Adrenal gland (tissue), 12 donors: ENCODE measurements around the gene N4BP2. TPM values are rescaled to one million over a fixed set of nuclear protein-coding genes. Genes with fewer than 3 reads are reported as not detected.

Source experiments
- DNase-seq, 7 donors: peaks; one replicate each; pipeline ENCODE4 v3.0.0-alpha.2; 2019 to 2020
- H3K27ac ChIP-seq, 5 donors: fragments of 200-600 bp; sonication (generic) in 4 of 5; 1 replicate in 3 of 5; 2 replicates in 2 of 5; pipeline versions ENCODE4 v1.5.1 to v1.8.0; 2016 to 2020; ENCODE audit warnings: mild to moderate bottlenecking in 1 of 5
- H3K27me3 ChIP-seq: fragments of 200-600 bp; 2 replicates; pipeline ENCODE4 v1.8.0; 2021
- H3K36me3 ChIP-seq, 2 donors: fragments of 200-600 bp; replicated peaks in 1 of 2; 1 replicate in 1 of 2; 2 replicates in 1 of 2; pipeline versions ENCODE4 v1.5.1 to v1.8.0; 2018 to 2022
- H3K4me1 ChIP-seq, 2 donors: fragments of 200-600 bp; replicated peaks in 1 of 2; 1 replicate in 1 of 2; 2 replicates in 1 of 2; pipeline versions ENCODE4 v1.5.1 to v1.8.0; 2018 to 2021
- H3K4me3 ChIP-seq, 4 donors: fragments of 200-600 bp; sonication (generic) in 3 of 4; one replicate each; pipeline ENCODE4 v1.5.1; 2016 to 2018
- H3K9me3 ChIP-seq, 3 donors: fragments of 200-600 bp; sonication (generic) in 1 of 3; replicated peaks in 1 of 3; 1 replicate in 2 of 3; 2 replicates in 1 of 3; pipeline versions ENCODE4 v1.5.1 to v1.8.0; 2016 to 2021
- CTCF ChIP-seq, 6 experiments: fragments of 450-650 bp in 4 of 6; fragments of 200-600 bp in 2 of 6; sonication (generic) in 1 of 6; IDR thresholded peaks; 1 replicate in 5 of 6; 2 replicates in 1 of 6; pipeline versions ENCODE4 v1.5.1 to v1.8.0; 2016 to 2021; ENCODE audit warnings: antibody characterized with exemption in 6 of 6, mild to moderate bottlenecking in 2 of 6, moderate library complexity in 1 of 6
- POLR2A ChIP-seq, 2 donors: fragments of 450-650 bp; IDR thresholded peaks; one replicate each; pipeline ENCODE4 v1.6.1; 2017; ENCODE audit warnings: antibody characterized with exemption in 2 of 2, mild to moderate bottlenecking in 2 of 2, moderate library complexity in 1 of 2
- WGBS, 4 donors: extraction: QIAGEN DNeasy Blood & Tissue Kit in 2 of 4; methylation state at CpG; one replicate each; pipeline versions ENCODE4 v1.1.5 to v1.1.7; 2013 to 2017; 5-methylcytosine and 5-hydroxymethylcytosine counted together
- intact Hi-C, 2 donors: fragments of 100-400 bp; cut with DNase I; formaldehyde crosslinking; loops; one replicate each; pipeline versions ENCODE4 v1.14.1 to v1.15.0; 2022 to 2023
- polyA plus RNA-seq, 3 donors: library from polyadenylated mRNA; stranded (reverse); fragments of 200-250 nt in 2 of 3; fragments of 350-450 nt in 1 of 3; fragmentation: Illumina TruSeq in 1 of 3; extraction: RNeasy Lipid Tissue Mini Kit (QIAGEN cat#74804) in 1 of 3; gene quantifications; one replicate each; pipeline ENCODE4 v1.2.3, GENCODE V29; 2013 to 2014
- total RNA-seq, 9 donors: library from RNA; depleted of rRNA in 4 of 9; stranded (reverse); fragments of >200 nt in 4 of 9; fragments of 120-200 nt in 1 of 9; fragmentation: NEBNext Ultra II Directional in 1 of 9; extraction: Animal tissue kit (Norgen Biotek cat#: 25700) in 1 of 9; gene quantifications; one replicate each; pipeline versions ENCODE4 v1.1.0 to v1.2.4, GENCODE V29; 2013 to 2023
- donor health status: healthy with polysubstance abuse.
- donor health status: Bipolar disorder and iron deficiency.
- donor health status: DM: yes; HTN: yes; CAD: no.
- donor health status: DM: no; HTN: no; CAD: no.
- donor health status: DM: no; HTN: no; CAD: no.
- donor health status: DM: yes; HTN: yes; CAD: no.

N4BP2 gene
- total and polyA plus RNA-seq, 12 donors: 0.97 to 15.1 (median 4.6) TPM

- Histone ChIP-seq H3K36me3 (no peaks in the 10 kb centered on the region), H3K4me3 (no peak overlapping the region), H3K9me3 (no peaks in the 10 kb centered on the region), H3K27me3 (no peaks in the 10 kb centered on the region), H3K27ac (no peak overlapping the region), H3K4me1 (no peaks in the 10 kb centered on the region)
- TF ChIP-seq POLR2A (IDR thresholded peaks at IDR 0.05) (no peak), CTCF (IDR thresholded peaks at IDR 0.05) (no peak)
- DNase-seq: no peak
- 84 to 94% (median 88%) methylated on average over 1 of the region's 1 CpG for WGBS, 4 donors
- intact Hi-C loops: no loop called here
Measured at GRCh38 chr4:40114206-40114605, 57.6 kb downstream of the N4BP2 start.

GRCh38 chr4:40118861-40119260 is 62.2 kb downstream of the N4BP2 start:
- 89 to 92% (median 90%) methylated on average over 1 of the region's 1 CpG for WGBS, 4 donors
- intact Hi-C loops: no loop called here
- no peak for DNase-seq

GRCh38 chr4:40119344-40119743 is 62.7 kb downstream of the N4BP2 start:
- no peak for DNase-seq
- 93 to 97% (median 96%) methylated on average over 3 of the region's 3 CpGs for WGBS, 4 donors
- H3K27me3 ChIP-seq: no peaks in the 10 kb centered on the region
- no peaks in the 10 kb centered on the region for H3K9me3 ChIP-seq
- no peaks in the 10 kb centered on the region for H3K4me1 ChIP-seq
- H3K36me3 ChIP-seq: no peaks in the 10 kb centered on the region
- H3K4me3 ChIP-seq: no peak overlapping the region
- intact Hi-C loops: no loop called here
- TF ChIP-seq CTCF (IDR thresholded peaks at IDR 0.05) (no peak), POLR2A (IDR thresholded peaks at IDR 0.05) (no peak)
- H3K27ac ChIP-seq: no peak overlapping the region

More at GRCh38 chr4:40118861-40119260, 62.2 kb downstream of the N4BP2 start:
- Histone ChIP-seq H3K27me3 (no peaks in the 10 kb centered on the region), H3K9me3 (no peaks in the 10 kb centered on the region), H3K4me3 (no peak overlapping the region), H3K27ac (no peak overlapping the region), H3K4me1 (no peaks in the 10 kb centered on the region), H3K36me3 (no peaks in the 10 kb centered on the region)
- TF ChIP-seq POLR2A (IDR thresholded peaks at IDR 0.05): no peak
- no peak for TF ChIP-seq CTCF (IDR thresholded peaks at IDR 0.05)

GRCh38 chr4:40121515-40121914 is 64.9 kb downstream of the N4BP2 start:
- intact Hi-C loops: no loop called here
- WGBS, 4 donors: 70 to 80% (median 74%) methylated on average over 4 of the region's 4 CpGs

More at GRCh38 chr4:40121515-40121914, 64.9 kb downstream of the N4BP2 start:
- no peaks in the 10 kb centered on the region for H3K9me3 ChIP-seq
- TF ChIP-seq CTCF (IDR thresholded peaks at IDR 0.05) (no peak), POLR2A (IDR thresholded peaks at IDR 0.05) (no peak)
- peak overlapping the region in 2 of 5 donors; percentile 35 to 37 for H3K27ac ChIP-seq
- DNase-seq: peak in 3 of 7 donors; percentile 18 to 35 (median 29)
- H3K36me3 ChIP-seq: no peaks in the 10 kb centered on the region
- no peaks in the 10 kb centered on the region for H3K4me1 ChIP-seq
- no peak overlapping the region for H3K4me3 ChIP-seq
- no peaks in the 10 kb centered on the region for H3K27me3 ChIP-seq
